Bone marrow (tissue), 2 donors: ENCODE measurements around the gene EXOC6.

Experiments used
- DNase-seq, 2 donors: peaks; one replicate each; lab custom pipeline; 2025; lab: John Stamatoyannopoulos, UW

EXOC6 gene

DNA sequence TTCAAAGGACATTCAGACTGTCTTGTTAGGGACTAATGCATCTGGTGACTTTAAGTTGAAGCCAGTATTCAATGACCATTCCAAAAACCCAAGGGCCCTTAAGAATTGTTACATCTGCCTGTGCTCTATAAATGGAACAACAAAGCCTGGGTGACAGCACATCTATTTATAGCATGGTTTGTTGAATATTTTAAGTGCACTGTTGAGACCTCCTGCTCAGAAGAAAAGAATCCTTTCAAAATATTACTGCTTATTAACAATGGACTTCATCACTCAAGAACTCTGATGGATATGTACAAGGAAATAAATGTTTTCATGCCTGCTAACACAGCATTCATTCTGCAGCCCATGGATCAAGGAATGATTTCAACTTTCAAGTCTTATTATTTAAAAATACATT is 179.2 kb downstream of the EXOC6 start:
- DNase-seq, result no peak

DNA sequence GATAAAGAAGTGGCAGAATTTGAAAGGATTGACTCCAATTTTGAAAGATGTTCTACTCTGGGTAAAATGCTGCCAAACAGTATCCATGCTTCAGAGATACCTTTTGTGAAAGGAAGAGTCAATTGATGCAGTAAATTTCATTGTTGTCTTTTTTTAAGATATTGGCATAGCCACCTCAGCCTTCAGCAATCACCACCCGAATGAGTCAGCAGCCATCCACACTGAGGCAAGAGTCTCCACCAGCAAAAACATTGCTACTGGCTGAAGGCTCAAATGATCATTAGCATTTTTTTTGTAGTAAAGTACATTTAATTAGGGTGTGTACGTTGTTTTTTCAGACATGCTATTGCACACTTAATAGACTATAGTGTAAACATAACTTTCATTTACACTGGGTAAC is 180.6 kb downstream of the EXOC6 start:
- no peak for DNase-seq

DNA sequence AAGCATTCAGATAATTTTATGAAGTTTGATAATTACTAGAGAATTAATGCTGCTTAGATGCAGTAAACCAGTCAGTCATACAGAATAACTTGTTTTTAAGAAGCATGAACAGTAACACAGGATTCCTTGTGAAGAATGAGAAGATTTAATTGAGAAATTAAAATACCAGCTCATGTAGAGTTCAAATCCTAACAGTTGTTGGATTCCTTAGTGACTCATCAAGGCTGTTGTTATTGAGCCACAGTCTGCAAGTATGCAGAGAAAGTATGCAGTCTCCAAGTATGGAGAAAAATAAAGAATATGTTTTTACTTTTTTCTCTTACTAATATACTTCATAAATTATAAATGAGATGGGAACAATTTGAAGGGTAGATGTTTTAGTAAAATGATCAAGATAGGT is 182.1 kb downstream of the EXOC6 start:
- no peak for DNase-seq

DNA sequence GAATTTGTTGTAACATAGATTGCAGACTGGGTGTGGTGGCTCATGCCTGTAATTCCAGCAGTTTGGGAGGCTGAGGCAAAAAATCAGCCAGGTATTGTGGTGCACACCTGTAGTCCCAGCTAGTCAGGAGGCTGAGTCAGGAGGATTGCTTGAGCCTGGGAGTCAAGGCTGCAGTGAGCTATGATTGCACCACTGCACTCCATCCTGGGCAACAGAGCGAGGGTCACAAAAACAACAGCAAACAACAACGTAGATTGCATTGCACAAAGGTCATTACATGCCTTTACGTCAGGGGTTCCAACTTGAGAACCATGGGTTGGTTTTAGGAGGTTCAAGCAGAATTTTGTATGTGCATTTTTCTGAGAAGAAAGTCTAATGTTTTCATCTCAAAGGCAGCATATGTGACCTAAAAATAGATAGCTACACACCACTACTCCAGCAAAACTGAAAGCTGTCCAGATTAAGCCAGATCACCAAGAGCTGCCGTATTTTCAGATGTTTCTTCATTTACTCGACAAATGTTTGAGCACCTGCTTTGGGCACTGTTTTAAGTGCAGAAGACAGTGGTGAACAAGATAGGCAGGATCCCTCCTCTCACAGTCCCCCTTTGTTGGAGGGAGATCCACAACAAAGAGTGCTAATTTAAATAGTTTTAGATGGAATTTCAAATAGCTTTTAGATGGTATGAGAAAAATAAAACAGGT is 183.9 kb downstream of the EXOC6 start:
- no peak for DNase-seq

DNA sequence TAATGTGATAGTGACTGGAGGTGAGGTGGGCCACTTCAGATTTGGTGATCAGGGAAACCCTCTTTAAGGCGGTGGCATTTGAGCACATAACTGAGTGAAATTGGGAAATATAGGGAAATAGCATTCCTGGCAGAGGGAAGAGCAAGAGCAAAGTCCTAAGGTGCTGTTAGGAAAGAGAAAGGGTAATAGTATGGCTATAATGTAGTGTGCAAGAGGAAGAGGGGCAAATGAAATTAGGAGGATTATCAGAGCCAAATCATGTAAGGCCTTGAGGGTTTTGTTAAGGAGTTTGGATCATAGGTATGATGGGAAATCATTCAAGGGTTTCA is 184.5 kb downstream of the EXOC6 start:
- DNase-seq, result no peak

DNA sequence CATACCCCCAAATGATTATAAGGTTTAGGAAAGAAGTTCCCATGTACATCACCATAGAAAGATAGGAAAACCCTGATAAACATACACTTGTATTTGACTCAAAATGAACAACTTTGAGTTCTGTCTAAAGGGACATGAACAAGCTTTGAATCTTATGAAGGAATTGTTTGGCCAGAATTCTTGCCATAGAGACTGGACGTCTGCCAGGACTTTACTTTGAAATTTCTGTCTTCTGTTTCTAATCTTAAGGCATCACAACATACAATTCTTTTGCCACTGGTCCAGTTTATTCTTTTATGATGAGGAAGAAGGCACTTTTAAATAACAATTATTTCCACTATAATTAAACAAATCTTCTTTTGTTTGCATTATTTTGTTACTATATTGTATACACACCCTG is 186.1 kb downstream of the EXOC6 start:
- no peak for DNase-seq

DNA sequence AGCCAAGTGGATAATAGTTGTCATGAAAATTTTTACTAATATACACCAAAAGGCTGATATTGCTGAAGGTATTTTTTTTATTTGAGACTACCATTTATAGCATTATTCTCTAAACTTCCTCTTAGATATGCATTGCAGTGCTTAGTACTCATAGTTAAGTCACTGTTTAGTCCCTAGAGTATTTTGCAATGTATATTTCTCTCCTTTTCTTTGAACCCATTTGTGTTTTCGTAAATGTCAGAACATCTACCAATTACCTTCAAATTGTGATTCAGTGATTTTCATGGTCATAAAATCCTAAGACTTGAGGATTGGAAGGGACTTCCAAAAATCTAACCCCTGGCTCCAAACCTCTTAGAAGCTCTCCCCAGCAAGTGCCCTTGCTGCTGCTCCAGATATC is 190.8 kb downstream of the EXOC6 start:
- DNase-seq, result no peak

DNA sequence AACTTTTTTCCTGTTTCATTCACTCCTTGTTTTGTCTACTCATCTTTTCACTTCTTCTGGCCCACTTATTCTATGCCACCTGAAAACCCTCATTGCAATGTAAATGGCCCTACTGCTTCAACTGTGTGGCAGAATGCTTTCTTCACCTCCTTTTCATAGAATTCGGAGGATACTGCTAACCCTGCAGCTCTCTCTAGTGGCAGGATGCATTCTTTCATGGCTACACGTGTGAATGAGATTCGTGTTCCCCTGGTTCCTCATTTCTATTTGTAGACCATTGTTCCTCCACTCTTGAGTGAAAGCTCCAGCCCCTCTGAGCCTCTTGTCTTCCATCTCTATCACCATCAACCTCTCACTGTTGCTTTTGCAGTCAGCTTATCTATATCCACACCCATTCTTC is 191.4 kb downstream of the EXOC6 start:
- DNase-seq, result peak in 1 of 2 donors; percentile 50

DNA sequence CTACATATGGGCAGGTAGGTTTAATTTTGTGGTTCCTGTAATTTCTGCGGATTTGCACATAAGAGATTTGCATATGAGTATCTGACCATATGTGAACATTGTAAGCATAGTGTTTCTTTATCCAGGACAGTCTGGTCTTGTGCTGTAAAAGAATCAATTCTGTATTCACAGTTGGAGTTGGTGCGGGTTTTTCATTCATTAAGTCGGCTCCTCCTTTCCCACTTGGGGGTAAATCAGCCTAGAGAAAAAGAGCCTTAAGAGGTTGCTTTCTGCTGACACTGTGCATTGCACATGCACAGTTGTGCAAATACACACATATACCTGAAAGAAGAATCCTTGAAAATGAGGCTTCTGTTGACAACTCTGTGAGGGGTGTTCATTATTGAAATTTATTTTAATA is 206.2 kb downstream of the EXOC6 start:
- no peak for DNase-seq

DNA sequence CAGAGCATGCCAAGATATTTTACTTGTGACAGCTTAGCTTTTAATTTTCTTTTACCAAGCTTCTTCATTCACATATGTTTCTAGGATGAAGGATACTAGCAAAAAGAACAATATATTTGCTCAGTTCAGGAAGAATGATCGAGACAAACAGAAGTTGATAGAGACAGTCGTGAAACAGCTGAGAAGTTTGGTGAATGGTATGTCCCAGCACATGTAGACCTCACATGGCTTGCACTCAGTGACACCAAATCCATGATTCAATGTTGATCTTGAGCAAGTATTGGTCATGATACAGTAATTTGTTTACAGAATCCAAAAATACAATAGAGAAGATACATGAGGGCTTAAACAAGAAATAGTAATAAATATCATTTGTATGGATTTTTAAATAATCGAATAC is 209.8 kb downstream of the EXOC6 start:
- DNase-seq, result no peak

DNA sequence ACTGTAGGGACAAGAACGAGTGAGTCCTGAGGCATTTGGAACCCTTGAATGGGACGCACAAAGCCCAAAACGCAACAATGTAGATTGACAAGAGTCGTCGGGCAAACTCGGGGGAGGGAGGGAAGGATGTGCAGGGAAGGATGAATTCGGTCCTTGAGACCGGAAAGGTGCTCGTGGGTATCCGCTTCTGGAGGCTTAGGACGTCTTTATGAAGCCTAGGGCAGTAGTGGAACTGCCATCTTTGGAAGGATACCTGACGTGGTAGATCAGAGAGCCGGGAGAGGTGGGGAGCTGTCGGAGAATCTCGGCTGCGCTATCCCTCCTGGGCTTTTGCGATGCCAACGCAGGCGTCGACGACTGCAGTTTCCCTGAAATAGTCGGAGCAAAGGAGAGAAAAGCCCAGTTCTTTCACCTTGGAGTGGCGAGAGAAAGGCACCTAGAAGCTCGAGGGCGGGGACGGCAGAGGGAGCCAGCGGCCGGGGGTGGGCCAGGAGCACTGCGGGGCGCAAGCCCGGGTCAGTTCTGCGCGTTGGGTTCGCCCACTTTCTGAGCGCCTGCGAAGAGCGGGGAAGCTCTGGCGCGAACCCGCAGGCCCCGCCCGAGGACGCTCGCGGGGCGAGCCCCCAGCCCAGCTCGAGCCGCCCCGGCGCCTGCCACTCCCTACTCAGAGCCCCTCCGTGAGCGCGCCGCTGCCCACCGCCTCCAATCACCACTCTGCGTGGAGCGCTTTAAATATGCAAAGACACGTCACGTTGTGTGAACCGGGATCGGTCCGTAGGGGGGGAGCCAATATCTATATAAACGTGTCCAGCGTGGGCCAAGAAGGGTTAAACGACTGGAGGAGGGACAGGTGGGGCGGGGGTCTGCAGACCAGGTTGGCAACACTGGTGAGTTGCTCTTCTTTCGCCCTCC is 211.9 kb downstream of the EXOC6 start, which contains the start of gene CYP26C1:
Gene CYP26C1, plus strand, starts transcription at position 824 of the 912 bp plus-strand sequence. CDS start 466 bp downstream, outside the sequence.
- no peak for DNase-seq

DNA sequence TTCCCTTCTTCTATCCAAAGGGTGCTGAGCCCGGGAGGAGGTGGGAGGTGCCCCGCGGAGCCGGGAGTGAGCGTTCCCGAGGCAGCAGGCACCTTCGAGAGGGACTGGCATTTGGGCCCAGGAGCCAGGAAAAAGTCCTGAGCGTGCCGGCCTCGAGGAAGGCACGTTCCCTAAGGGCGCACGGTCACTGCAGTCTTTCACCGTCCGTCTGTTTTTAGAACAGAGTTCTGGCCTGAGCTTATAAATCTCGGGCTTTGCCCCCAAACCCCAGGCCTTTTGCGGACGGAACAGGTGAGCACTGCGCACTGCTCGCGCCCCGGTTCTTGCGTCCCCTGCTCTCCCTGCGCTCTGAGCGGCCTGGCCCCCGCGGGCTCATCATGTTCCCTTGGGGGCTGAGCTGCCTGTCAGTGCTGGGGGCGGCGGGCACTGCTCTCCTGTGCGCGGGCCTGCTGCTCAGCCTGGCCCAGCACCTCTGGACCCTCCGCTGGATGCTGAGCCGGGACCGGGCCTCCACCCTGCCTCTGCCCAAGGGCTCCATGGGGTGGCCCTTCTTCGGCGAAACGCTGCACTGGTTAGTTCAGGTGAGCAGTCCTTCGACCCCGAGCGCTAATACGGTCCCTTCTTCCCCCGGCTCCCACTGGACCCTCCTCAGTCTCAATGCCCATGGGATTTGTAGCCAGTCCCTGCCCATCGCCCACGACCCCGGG is 212.7 kb downstream of the EXOC6 start:
- DNase-seq, result no peak

DNA sequence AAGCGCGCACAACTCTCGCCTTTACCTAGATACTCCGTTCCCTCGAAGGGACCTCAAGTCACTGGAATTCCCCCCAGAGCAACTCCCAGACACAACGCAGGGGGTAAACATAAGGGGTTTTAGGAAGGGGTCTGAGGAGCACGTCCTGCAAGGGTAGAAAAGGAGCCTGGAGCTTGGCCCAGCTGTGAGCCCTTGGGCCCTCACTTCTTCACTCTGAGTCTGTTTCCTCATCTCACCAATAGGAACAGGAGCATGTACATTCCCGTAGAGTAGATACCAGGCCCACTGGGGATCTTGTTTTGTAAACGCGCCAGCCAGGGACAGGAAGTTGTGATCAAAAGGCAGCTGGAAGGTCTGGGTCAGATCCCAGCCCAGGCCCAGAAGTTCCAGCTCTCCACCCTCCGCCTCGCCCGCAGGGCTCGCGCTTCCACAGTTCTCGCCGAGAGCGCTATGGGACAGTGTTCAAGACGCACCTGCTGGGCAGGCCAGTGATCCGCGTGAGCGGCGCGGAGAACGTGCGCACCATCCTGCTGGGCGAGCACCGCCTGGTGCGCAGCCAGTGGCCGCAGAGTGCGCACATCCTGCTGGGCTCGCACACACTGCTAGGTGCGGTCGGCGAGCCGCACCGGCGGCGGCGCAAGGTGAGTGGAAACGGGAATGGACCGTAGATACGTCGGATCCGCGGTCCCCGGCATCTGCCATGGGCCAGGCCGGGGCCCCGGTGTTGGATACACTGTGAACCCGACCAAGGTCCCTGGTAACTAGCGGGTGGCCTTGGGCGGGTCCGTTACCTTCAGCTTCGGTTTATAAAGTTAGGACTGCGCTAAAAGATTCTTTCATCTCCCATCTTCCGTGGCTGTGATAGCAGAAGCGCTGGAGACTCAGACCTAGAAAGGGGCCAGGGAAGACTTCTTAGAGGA is 213.5 kb downstream of the EXOC6 start:
- no peak for DNase-seq

DNA sequence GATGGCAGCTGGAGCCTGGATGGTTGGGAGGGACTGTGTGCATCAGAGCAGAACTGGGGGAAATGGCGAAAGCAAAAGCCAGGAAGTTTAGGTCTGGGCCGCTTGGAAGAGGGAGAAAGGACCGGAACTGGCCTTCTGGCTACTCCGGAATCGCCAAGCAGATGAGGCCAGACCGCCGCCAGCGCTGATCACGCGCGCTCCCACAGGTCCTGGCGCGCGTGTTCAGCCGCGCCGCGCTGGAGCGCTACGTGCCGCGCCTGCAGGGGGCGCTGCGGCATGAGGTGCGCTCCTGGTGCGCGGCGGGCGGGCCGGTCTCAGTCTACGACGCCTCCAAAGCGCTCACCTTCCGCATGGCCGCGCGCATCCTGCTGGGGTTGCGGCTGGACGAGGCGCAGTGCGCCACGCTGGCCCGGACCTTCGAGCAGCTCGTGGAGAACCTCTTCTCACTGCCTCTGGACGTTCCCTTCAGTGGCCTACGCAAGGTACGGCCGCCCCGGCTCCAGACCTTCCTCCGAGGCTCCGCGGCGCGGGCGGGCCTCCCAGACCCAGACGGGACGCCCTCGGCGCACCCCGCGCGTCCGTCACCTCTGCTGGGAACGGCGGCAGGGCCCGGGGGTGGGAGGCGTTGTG is 214.3 kb downstream of the EXOC6 start:
- DNase-seq, result no peak

DNA sequence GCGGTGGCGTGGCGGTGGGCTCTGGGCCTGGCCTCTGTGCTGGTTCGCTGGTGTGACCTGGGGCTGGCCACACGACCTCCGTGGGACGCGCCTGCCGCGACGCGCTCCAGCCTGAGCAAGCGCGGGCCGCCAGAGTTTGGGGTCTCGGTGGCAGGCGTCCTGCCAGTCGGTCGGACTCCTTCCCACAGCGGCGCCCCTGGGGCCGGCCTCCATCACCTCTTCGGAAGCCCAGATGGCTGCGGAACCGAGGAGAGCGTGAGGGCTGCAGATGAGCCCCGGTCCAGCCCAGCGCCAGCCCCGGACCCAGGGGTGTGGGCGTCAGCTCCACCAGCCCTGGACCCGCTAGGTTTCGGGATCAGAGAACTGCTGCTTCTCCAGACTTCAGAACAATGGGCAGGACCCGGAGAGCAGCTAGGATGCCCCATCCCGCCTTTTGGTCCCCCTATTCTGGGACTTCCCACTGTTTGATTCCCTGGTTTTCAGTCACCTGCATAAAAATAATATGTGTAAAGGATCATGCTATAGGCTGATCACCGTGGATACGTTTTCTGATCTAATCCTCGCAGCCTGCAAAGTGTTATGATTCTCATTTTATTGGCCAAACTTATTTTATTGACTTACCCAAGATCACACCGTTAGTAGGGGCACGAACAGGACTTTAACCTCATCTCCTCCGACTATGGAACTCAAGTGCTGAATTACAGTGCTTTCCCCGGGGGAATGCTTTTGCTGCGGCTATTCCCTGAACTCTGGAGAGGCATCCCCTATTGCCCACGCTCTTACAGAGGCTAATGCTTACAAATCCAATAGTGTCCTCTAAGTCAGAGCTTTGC is 215.0 kb downstream of the EXOC6 start:
- no peak for DNase-seq

DNA sequence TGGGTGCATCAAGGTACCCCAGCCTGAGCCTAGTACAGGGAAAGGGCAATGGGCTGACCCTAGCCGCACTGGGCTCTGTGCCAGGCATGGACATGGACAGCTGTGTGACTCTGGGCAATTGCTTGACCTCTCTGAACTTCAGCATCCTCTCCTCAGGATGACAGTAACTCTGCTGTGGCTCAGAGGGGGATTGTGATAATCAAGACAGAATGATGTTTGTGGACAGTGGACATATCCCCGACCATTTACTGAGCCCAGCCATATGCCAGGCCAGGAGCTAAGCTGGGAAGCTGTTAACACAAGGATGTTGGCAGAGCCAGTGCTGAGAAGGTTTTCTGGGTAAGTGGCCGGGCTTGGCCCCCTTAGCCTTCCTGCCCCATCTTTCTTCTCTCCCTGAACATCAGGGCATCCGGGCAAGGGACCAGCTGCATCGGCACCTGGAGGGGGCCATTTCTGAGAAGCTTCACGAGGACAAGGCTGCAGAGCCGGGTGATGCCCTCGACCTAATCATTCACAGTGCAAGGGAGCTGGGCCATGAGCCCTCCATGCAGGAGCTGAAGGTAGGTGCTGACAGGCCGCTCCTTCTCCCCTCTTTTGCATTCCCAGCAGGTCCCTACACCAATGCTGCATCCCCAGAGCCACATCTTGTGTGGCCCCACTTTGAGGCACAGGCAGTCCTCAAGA is 215.8 kb downstream of the EXOC6 start:
- DNase-seq, result no peak

DNA sequence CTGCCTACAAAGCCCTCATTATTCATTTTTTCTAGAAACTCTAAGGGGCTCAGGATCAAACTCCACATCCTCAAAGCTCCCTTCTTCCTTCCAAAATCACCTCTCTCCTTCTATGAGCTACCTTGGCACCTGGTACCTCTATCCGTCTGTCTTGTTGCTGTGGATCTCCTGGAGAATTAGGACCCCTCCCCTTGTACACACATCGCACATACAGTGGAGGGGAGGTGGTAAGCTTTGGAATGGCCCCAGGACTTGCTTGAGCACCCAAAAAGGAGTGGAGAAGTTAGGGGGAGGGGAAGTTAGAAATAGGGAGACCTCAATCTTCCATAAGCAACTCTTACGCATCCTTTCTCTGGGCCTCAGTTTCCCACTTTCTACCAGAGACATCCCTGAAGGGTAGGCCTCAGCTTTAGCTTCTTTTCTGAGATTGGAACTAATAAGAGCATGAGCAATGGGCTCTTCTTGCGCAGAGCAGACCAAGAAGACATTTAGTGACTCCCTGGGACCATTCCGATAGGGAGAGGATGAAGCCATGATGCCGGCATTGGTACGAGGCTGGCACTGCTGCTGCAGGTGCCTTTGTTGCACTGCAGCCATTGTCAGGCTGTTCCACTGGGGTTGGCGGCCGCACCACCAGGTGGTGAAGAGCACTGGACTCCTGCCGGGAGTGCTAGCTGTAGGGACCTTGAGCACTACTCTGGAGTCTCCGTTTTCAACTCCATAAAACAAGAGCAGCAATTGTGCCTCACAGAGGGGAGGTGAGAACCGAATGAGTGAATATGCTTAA is 216.7 kb downstream of the EXOC6 start:
- DNase-seq, result no peak

DNA sequence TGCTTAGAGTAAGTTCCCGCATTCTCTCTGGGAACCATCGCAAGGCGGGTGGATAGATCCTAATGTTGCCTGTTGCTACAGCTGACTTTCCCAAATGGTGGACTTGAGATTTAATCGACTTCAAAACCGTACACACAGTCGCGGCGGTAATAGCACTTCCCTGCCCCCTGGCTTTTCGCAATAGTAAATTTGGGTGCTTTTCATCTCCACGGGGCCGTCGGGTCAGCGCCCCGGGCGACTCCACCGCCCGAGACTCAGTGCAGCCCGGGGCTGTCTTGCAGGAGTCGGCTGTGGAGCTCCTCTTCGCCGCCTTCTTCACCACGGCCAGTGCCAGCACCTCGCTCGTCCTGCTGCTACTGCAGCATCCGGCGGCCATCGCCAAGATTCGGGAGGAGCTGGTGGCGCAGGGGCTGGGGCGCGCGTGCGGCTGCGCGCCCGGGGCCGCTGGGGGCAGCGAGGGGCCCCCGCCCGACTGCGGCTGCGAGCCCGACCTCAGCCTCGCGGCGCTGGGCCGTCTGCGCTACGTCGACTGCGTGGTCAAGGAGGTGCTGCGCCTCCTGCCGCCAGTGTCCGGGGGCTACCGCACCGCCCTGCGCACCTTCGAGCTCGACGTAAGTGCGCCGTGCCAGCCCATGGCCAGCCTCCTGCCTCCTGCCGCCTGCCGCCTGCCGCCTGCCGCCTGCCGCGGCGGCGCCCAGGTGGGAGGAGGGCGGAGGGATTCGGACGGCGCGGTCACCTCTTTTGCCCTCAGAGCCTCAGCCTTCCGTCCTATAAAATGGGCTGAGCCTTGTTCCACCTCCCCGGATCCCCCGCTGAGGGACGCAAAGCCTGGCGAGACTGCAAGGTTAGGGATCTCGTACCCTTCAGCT is 217.6 kb downstream of the EXOC6 start:
- DNase-seq, result no peak
